ENCODE measurements around the gene GALNT9.

DNA sequence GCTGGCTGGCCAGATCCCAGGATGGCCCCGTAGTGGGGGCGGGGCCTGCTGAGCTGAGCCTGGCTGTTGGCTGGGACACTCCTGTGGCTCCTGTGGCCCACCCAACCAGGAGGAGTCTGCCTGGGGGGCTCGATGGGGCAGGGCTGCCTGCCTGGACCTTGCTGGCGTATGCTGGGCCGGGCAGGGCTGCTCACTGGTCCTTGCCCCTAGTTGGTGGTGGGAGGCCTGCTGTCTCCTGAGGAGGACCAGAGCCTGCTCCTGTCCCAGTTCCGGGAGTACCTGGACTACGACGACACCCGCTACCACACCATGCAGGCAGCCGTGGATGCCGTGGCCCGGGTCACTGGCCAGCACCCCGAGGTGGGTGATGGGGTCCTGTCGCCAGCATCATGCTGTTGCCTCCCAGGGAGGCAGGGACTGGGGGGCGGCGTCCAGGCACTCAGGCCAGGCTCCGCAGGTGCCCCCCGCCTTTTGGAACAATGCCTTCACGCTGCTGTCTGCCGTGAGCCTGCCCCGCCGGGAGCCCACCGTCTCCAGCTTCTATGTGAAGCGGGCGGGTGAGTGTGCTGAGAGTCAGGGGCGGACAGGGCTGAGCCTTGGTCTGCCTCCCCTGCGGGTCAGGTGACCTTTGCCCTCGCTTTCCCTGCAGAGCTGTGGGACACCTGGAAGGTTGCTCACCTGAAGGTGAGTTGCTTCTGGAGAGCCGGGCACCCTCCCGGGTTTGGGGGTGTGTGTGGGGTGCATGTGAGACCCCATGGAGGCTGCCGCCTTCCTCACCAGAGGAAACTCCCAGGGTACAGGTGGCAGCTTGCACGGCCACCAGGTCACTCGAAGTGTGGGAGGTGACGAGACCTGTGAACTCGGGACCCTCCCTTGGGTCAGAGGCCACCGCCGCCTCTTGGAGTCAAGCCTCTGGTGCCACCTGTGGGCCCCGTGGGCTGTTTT lies 181.7 kb downstream of the GALNT9 start:
- TF ChIP-seq PPARA (CRISPR knock-in tag; IDR thresholded peaks at IDR 0.05; ENCODE audit: borderline replicate concordance), result no peak
- TF ChIP-seq, protein P1, sequence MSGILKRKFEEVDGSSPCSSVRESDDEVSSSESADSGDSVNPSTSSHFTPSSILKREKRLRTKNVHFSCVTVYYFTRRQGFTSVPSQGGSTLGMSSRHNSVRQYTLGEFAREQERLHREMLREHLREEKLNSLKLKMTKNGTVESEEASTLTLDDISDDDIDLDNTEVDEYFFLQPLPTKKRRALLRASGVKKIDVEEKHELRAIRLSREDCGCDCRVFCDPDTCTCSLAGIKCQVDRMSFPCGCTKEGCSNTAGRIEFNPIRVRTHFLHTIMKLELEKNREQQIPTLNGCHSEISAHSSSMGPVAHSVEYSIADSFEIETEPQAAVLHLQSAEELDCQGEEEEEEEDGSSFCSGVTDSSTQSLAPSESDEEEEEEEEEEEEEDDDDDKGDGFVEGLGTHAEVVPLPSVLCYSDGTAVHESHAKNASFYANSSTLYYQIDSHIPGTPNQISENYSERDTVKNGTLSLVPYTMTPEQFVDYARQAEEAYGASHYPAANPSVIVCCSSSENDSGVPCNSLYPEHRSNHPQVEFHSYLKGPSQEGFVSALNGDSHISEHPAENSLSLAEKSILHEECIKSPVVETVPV (CRISPR knock-in tag; IDR thresholded peaks at IDR 0.05), result no peak
- no peak for TF ChIP-seq RARB (CRISPR knock-in tag; IDR thresholded peaks at IDR 0.05)
- no peak for TF ChIP-seq BACH2 (CRISPR knock-in tag; IDR thresholded peaks at IDR 0.05; ENCODE audit: borderline replicate concordance)
- no peak for TF ChIP-seq GLIS3 (CRISPR knock-in tag; IDR thresholded peaks at IDR 0.05)
- TF ChIP-seq ZNF565 (CRISPR knock-in tag; conservative IDR thresholded peaks at IDR 0.05; ENCODE audit: low read depth), result no peak
- TF ChIP-seq, protein P2, sequence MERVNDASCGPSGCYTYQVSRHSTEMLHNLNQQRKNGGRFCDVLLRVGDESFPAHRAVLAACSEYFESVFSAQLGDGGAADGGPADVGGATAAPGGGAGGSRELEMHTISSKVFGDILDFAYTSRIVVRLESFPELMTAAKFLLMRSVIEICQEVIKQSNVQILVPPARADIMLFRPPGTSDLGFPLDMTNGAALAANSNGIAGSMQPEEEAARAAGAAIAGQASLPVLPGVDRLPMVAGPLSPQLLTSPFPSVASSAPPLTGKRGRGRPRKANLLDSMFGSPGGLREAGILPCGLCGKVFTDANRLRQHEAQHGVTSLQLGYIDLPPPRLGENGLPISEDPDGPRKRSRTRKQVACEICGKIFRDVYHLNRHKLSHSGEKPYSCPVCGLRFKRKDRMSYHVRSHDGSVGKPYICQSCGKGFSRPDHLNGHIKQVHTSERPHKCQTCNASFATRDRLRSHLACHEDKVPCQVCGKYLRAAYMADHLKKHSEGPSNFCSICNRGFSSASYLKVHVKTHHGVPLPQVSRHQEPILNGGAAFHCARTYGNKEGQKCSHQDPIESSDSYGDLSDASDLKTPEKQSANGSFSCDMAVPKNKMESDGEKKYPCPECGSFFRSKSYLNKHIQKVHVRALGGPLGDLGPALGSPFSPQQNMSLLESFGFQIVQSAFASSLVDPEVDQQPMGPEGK (CRISPR knock-in tag; IDR thresholded peaks at IDR 0.05; ENCODE audit: borderline replicate concordance), result no peak
- TF ChIP-seq ZNF8 (CRISPR knock-in tag; IDR thresholded peaks at IDR 0.05), result no peak
- TF ChIP-seq ZFP3 (CRISPR knock-in tag; IDR thresholded peaks at IDR 0.05), result no peak
- TF ChIP-seq, protein P3, sequence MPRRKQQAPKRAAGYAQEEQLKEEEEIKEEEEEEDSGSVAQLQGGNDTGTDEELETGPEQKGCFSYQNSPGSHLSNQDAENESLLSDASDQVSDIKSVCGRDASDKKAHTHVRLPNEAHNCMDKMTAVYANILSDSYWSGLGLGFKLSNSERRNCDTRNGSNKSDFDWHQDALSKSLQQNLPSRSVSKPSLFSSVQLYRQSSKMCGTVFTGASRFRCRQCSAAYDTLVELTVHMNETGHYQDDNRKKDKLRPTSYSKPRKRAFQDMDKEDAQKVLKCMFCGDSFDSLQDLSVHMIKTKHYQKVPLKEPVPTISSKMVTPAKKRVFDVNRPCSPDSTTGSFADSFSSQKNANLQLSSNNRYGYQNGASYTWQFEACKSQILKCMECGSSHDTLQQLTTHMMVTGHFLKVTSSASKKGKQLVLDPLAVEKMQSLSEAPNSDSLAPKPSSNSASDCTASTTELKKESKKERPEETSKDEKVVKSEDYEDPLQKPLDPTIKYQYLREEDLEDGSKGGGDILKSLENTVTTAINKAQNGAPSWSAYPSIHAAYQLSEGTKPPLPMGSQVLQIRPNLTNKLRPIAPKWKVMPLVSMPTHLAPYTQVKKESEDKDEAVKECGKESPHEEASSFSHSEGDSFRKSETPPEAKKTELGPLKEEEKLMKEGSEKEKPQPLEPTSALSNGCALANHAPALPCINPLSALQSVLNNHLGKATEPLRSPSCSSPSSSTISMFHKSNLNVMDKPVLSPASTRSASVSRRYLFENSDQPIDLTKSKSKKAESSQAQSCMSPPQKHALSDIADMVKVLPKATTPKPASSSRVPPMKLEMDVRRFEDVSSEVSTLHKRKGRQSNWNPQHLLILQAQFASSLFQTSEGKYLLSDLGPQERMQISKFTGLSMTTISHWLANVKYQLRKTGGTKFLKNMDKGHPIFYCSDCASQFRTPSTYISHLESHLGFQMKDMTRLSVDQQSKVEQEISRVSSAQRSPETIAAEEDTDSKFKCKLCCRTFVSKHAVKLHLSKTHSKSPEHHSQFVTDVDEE (CRISPR knock-in tag; IDR thresholded peaks at IDR 0.05), result no peak
